IMR-90 (cell line): ENCODE results near the gene PLP1. TPM values are rescaled to one million over a fixed set of nuclear protein-coding genes. Genes with fewer than 3 reads are reported as not detected.

ENCODE experiments used
- ATAC-seq: fragments of 200-7000 bp; cut with Tn5 transposase; 2 replicates; pipeline ENCODE4 v1.9.1; 2020; ENCODE audit warnings: low read depth, mild to moderate bottlenecking, moderate library complexity
- BruUV-seq: library from RNA; stranded (reverse); fragments of 400-500 nt; replicated peaks from 2 replicates; lab custom pipeline; 2021; lab: Mats Ljungman, UMichigan
- CTCF ChIA-PET: fragments of 300-600 bp; formaldehyde crosslinking; extraction: SDS; loops from one replicate; lab custom pipeline; 2021; ENCODE audit warnings: antibody characterized with exemption; lab: Yijun Ruan, JAX
- POLR2A ChIA-PET: fragments of 300-600 bp; sonication (Branson Sonifier 250); formaldehyde crosslinking; loops from one replicate; lab custom pipeline; 2022; ENCODE audit warnings: antibody characterized with exemption; ENCODE audit not compliant: unreplicated experiment; lab: Charles Lee
- DNase-seq: peaks from one replicate; pipeline ENCODE4 v3.0.0; 2013
- H2AFZ ChIP-seq: replicated peaks from 2 replicates; pipeline ENCODE3; 2013; ENCODE audit warnings: low read length, mild to moderate bottlenecking; ENCODE audit not compliant: poor library complexity
- H2AK5ac ChIP-seq: 2 replicates; pipeline ENCODE4 v1.6.1; 2013; ENCODE audit warnings: low read depth, low read length, inconsistent platforms
- H2AK9ac ChIP-seq: replicated peaks from 2 replicates; pipeline ENCODE3; 2013; ENCODE audit warnings: mild to moderate bottlenecking, low read depth, low read length, moderate library complexity; ENCODE audit not compliant: poor library complexity
- H2BK120ac ChIP-seq: 2 replicates; pipeline ENCODE4 v1.6.1; 2013; ENCODE audit warnings: low read depth, low read length, inconsistent platforms
- H2BK15ac ChIP-seq: 3 replicates; pipeline ENCODE4 v1.6.1; 2013; ENCODE audit warnings: low read depth, low read length, inconsistent platforms
- H2BK20ac ChIP-seq: 2 replicates; pipeline ENCODE4 v1.6.1; 2013; ENCODE audit warnings: low read depth, mild to moderate bottlenecking, inconsistent platforms, low read length, moderate library complexity
- H2BK5ac ChIP-seq: 2 replicates; pipeline ENCODE4 v1.6.1; 2013; ENCODE audit warnings: mild to moderate bottlenecking, low read depth, low read length, inconsistent platforms; ENCODE audit not compliant: poor library complexity, severe bottlenecking
- H3K14ac ChIP-seq: replicated peaks from 2 replicates; pipeline ENCODE4 v1.6.1; 2013; ENCODE audit warnings: low read depth, low read length, inconsistent platforms
- H3K18ac ChIP-seq: 2 replicates; pipeline ENCODE4 v1.6.1; 2013; ENCODE audit warnings: low read depth, low read length, control low read depth
- H3K23ac ChIP-seq: 2 replicates; pipeline ENCODE4 v1.6.1; 2013; ENCODE audit warnings: low read depth, low read length, inconsistent platforms
- H3K27ac ChIP-seq: 2 replicates; pipeline ENCODE4 v1.5.1; 2013; ENCODE audit warnings: mild to moderate bottlenecking, control low read depth, low read length; ENCODE audit not compliant: insufficient read depth
- H3K27me3 ChIP-seq: 2 replicates; pipeline ENCODE4 v1.6.1; 2013; ENCODE audit warnings: low read length; ENCODE audit not compliant: control insufficient read depth, insufficient read depth
- H3K36me3 ChIP-seq: 2 replicates; pipeline ENCODE4 v1.6.1; 2013; ENCODE audit warnings: low read length, mixed read lengths; ENCODE audit not compliant: control insufficient read depth, insufficient read depth
- H3K4ac ChIP-seq: 2 replicates; pipeline ENCODE4 v1.6.1; 2013; ENCODE audit warnings: low read depth, low read length, inconsistent platforms
- H3K4me1 ChIP-seq: 2 replicates; pipeline ENCODE4 v1.6.1; 2013; ENCODE audit warnings: low read length, mixed read lengths; ENCODE audit not compliant: control insufficient read depth, insufficient read depth
- H3K4me2 ChIP-seq: 2 replicates; pipeline ENCODE4 v1.6.1; 2013; ENCODE audit warnings: low read depth, mild to moderate bottlenecking, control low read depth, low read length, moderate library complexity
- H3K4me3 ChIP-seq: 2 replicates; pipeline ENCODE4 v1.5.1; 2013; ENCODE audit warnings: low read depth, mild to moderate bottlenecking, control low read depth, low read length, moderate library complexity; ENCODE audit not compliant: insufficient read depth
- H3K56ac ChIP-seq: 2 replicates; pipeline ENCODE4 v1.6.1; 2013; ENCODE audit warnings: low read length, inconsistent platforms; ENCODE audit not compliant: insufficient read depth; ENCODE audit errors: extremely low read depth
- H3K79me1 ChIP-seq, 2 experiments: 2 replicates each; pipeline ENCODE4 v1.6.1; 2013; ENCODE audit warnings: low read length in 2 of 2, inconsistent platforms in 1 of 2, low read depth in 1 of 2
- H3K9ac ChIP-seq: 2 replicates; pipeline ENCODE4 v1.6.1; 2013; ENCODE audit warnings: low read depth, low read length, control low read depth
- H3K9me1 ChIP-seq: 2 replicates; pipeline ENCODE4 v1.6.1; 2013; ENCODE audit warnings: low read length, inconsistent platforms; ENCODE audit not compliant: insufficient read depth
- H3K9me3 ChIP-seq: 2 replicates; pipeline ENCODE4 v1.6.1; 2013; ENCODE audit warnings: low read length; ENCODE audit not compliant: control insufficient read depth, insufficient read depth
- H4K20me1 ChIP-seq: 2 replicates; pipeline ENCODE4 v1.6.1; 2013; ENCODE audit warnings: low read length, inconsistent platforms; ENCODE audit not compliant: insufficient read depth
- H4K5ac ChIP-seq: 2 replicates; pipeline ENCODE4 v1.6.1; 2013; ENCODE audit warnings: mild to moderate bottlenecking, low read depth, low read length, control low read depth
- H4K8ac ChIP-seq, 2 experiments: 2 replicates each; pipeline ENCODE4 v1.6.1; 2013; ENCODE audit warnings: low read depth in 2 of 2, low read length in 2 of 2, control low read depth in 1 of 2, inconsistent platforms in 1 of 2
- H4K91ac ChIP-seq: 2 replicates; pipeline ENCODE4 v1.6.1; 2013; ENCODE audit warnings: low read depth, low read length, inconsistent platforms; ENCODE audit not compliant: insufficient read depth
- BHLHE40 ChIP-seq: fragments of 150-350 bp; IDR thresholded peaks from 2 replicates; pipeline ENCODE4 v1.6.1; 2016; ENCODE audit warnings: mild to moderate bottlenecking, low read depth, low read length
- CEBPB ChIP-seq: IDR thresholded peaks from 2 replicates; pipeline ENCODE4 v1.6.1; 2012; ENCODE audit warnings: low read depth, low read length, improper control_type of control experiment
- CHD1 ChIP-seq: IDR thresholded peaks from 2 replicates; pipeline ENCODE4 v1.6.1; 2012; ENCODE audit warnings: low read depth, low read length, improper control_type of control experiment
- CTCF ChIP-seq: conservative IDR thresholded peaks from 2 replicates; pipeline ENCODE4 v1.5.1; 2012; ENCODE audit warnings: mild to moderate bottlenecking, low read depth, low read length, improper control_type of control experiment
- ELK1 ChIP-seq: fragments of 150-350 bp; IDR thresholded peaks from 2 replicates; pipeline ENCODE4 v1.6.1; 2016; ENCODE audit warnings: low read depth, mild to moderate bottlenecking, low read length, moderate library complexity, borderline replicate concordance
- FOS ChIP-seq: fragments of 150-350 bp; IDR thresholded peaks from 2 replicates; pipeline ENCODE4 v1.6.1; 2016; ENCODE audit warnings: low read depth, low read length
- MAFK ChIP-seq: IDR thresholded peaks from 2 replicates; pipeline ENCODE4 v1.6.1; 2012; ENCODE audit warnings: low read depth, low read length, improper control_type of control experiment
- MAZ ChIP-seq: IDR thresholded peaks from 2 replicates; pipeline ENCODE4 v1.6.1; 2012; ENCODE audit warnings: low read depth, mild to moderate bottlenecking, low read length, improper control_type of control experiment, moderate library complexity, borderline replicate concordance
- MXI1 ChIP-seq: IDR thresholded peaks from 2 replicates; pipeline ENCODE4 v1.6.1; 2012; ENCODE audit warnings: low read depth, mild to moderate bottlenecking, low read length, moderate library complexity, borderline replicate concordance
- NFE2L2 ChIP-seq: fragments of 150-350 bp; IDR thresholded peaks from 2 replicates; pipeline ENCODE4 v1.6.1; 2016; ENCODE audit warnings: low read depth, mild to moderate bottlenecking, low read length
- POLR2A ChIP-seq: IDR thresholded peaks from 2 replicates; pipeline ENCODE4 v1.6.1; 2012; ENCODE audit warnings: mild to moderate bottlenecking, low read depth, low read length
- RAD21 ChIP-seq: IDR thresholded peaks from 2 replicates; pipeline ENCODE4 v1.6.1; 2012; ENCODE audit warnings: low read length, improper control_type of control experiment
- RCOR1 ChIP-seq: IDR thresholded peaks from 2 replicates; pipeline ENCODE4 v1.6.1; 2012; ENCODE audit warnings: mild to moderate bottlenecking, low read length, improper control_type of control experiment; ENCODE audit not compliant: insufficient replicate concordance
- RFX5 ChIP-seq: IDR thresholded peaks from 2 replicates; pipeline ENCODE4 v1.8.0; 2012; ENCODE audit warnings: low read depth, mild to moderate bottlenecking, low read length, moderate library complexity
- SMC3 ChIP-seq: fragments of 150-350 bp; IDR thresholded peaks from 2 replicates; pipeline ENCODE4 v1.6.1; 2016; ENCODE audit warnings: low read depth, mild to moderate bottlenecking, antibody characterized with exemption, low read length, moderate library complexity
- USF2 ChIP-seq: fragments of 150-350 bp; IDR thresholded peaks from 2 replicates; pipeline ENCODE4 v1.6.1; 2017; ENCODE audit warnings: mild to moderate bottlenecking, antibody characterized with exemption, low read length, low read depth
- WGBS, 2 experiments: methylation state at CpG; one replicate each; pipeline versions ENCODE4 v1.1.5 to v1.1.7; 2013; ENCODE audit warnings: missing lambda C conversion rate in 2 of 2; ENCODE audit not compliant: insufficient read length in 1 of 2; ENCODE audit errors: extremely low coverage in 2 of 2; 5-methylcytosine and 5-hydroxymethylcytosine counted together
- dilution Hi-C: fragments of 300-500 bp; cut with HindIII; formaldehyde crosslinking; loops from one replicate; pipeline ENCODE4 v1.14.3; 2018; ENCODE audit warnings: low sequenced_read_pairs; ENCODE audit not compliant: unreplicated experiment
- in situ Hi-C: fragments of 300-500 bp; cut with MboI; formaldehyde crosslinking; loops from 3 replicates; pipeline ENCODE4 v1.14.3; 2019; ENCODE audit warnings: low sequenced_read_pairs, inconsistent platforms, mixed read lengths
- intact Hi-C: fragments of 100-400 bp; cut with micrococcal nuclease; formaldehyde crosslinking; loops from 2 replicates; pipeline ENCODE4 v1.10.0; 2022
- polyA plus RNA-seq, 3 experiments: library from polyadenylated mRNA; depleted of rRNA; stranded (reverse); fragments of >200 nt; gene quantifications; 2 replicates each; pipeline ENCODE4 v1.2.3, GENCODE V29; 2012; ENCODE audit warnings: low replicate concordance in 1 of 3
- total RNA-seq: library from RNA; depleted of rRNA; stranded (reverse); fragments of >200 nt; gene quantifications from 2 replicates; pipeline ENCODE4 v1.2.3, GENCODE V29; 2012

The PLP1 gene
- total and polyA plus RNA-seq, 2 of the 4 experiments (the other 2 are of a cell fraction): 0.18 to 0.62 TPM

- WGBS, 2 experiments: no CpG with 5 or more reads among the region's 2 CpGs
- Histone ChIP-seq H3K9me1 (0 out of 2 replicates have a peak, but pooled peaks cover 3% of the 10 kb centered on the region), H2AK9ac (no peak overlapping the region), H3K79me1 (no peaks in the 10 kb centered on the region), H3K4ac (no peak overlapping the region; the same call in 1 of the 2 replicates), H3K18ac (no peak overlapping the region), H2BK20ac (peak overlapping the region; percentile 67; the same call in 1 of the 2 replicates), H2AFZ (peak overlapping the region; percentile 56), H3K9ac (no peak overlapping the region), H3K27ac (no peak overlapping the region), H3K36me3 (no peaks in the 10 kb centered on the region), H4K8ac (peak overlapping the region in 1 of 2 experiments; percentile 52; a peak in 3 of 4 replicates), H3K23ac (peak overlapping the region; percentile 2; the same call in 1 of the 2 replicates), H2BK15ac (no peak overlapping the region), H3K56ac (no peak overlapping the region), H2BK120ac (peak overlapping the region; percentile 44), H4K5ac (no peak overlapping the region), H3K9me3 (no peaks in the 10 kb centered on the region), H3K14ac (peak overlapping the region; percentile 34; the same call in 1 of the 2 replicates), H2AK5ac (no peak overlapping the region), H3K4me2 (peak overlapping the region; percentile 69), H4K20me1 (no peaks in the 10 kb centered on the region), H4K91ac (no peak overlapping the region), H3K4me1 (peaks cover 9% of the 10 kb centered on the region; the same call in 1 of the 2 replicates), H2BK5ac (no peak overlapping the region), H3K27me3 (peaks cover 11% of the 10 kb centered on the region), H3K4me3 (peak overlapping the region; percentile 26)
- CTCF ChIA-PET: interaction anchor here (1.0 kb wide), 1 partner anchor 19 kb away, joined by 4 read pairs; no protein-coding TSS in a partner anchor
- in situ Hi-C loops: no loop called here
- intact Hi-C loops: no loop called here
- TF ChIP-seq CHD1 (no peak), CTCF (no peak), FOS (no peak), ELK1 (no peak), RFX5 (no peak), MAFK (no peak), RCOR1 (no peak), MAZ (no peak), USF2 (no peak), SMC3 (no peak), MXI1 (no peak), BHLHE40 (no peak), RAD21 (no peak), CEBPB (no peak), POLR2A (no peak), NFE2L2 (no peak)
- dilution Hi-C loops: no loop called here
- DNase-seq (peak; percentile 39), ATAC-seq (peak; percentile 60)
- POLR2A ChIA-PET: interaction anchor here (0.7 kb wide), 1 partner anchor 107 kb away, joined by 3 read pairs; no protein-coding TSS in a partner anchor
- BruUV-seq: no TSS peak
Measured at GRCh38 chrX:103793545-103793940, 16.9 kb downstream of the PLP1 start.
